ENCODE results near the gene DOK7.

DNA sequence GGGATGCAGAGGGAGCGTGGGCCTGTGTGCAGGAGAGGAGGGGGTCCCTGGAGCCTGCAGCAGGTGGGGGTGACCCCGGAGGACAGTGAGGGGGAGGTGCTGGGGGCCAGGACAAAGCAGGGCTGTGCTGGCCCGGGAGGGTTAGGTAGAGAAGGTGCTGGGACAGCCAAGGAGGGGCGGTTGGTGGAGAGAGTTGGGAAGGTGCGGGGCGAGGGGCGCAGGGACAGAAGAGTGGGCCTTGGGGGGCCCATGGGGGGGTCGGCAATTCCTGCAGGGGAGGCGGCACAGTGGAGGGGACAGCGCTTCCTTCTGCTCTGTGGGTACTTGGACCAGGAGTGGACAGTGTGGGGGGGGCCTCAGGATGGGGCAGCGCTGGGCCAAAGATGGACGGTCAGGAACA lies 36.6 kb downstream of the DOK7 start:
- TF ChIP-seq, protein P1, sequence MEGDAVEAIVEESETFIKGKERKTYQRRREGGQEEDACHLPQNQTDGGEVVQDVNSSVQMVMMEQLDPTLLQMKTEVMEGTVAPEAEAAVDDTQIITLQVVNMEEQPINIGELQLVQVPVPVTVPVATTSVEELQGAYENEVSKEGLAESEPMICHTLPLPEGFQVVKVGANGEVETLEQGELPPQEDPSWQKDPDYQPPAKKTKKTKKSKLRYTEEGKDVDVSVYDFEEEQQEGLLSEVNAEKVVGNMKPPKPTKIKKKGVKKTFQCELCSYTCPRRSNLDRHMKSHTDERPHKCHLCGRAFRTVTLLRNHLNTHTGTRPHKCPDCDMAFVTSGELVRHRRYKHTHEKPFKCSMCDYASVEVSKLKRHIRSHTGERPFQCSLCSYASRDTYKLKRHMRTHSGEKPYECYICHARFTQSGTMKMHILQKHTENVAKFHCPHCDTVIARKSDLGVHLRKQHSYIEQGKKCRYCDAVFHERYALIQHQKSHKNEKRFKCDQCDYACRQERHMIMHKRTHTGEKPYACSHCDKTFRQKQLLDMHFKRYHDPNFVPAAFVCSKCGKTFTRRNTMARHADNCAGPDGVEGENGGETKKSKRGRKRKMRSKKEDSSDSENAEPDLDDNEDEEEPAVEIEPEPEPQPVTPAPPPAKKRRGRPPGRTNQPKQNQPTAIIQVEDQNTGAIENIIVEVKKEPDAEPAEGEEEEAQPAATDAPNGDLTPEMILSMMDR (IDR thresholded peaks at IDR 0.05): no peak
- TF ChIP-seq POLR2A (IDR thresholded peaks at IDR 0.05): no peak
